Stimulated activated CD4-positive, alpha-beta T cell treated with anti-CD3 and anti-CD28 coated beads, Interleukin-1b, Interleukin-23, amount 100 ng/mL, for 1 hour (primary cell): ENCODE results near the gene OAF.
A peak's percentile ranks its signal among the peaks of the same experiment; 100 is the strongest.

Source experiments
- DNase-seq, 2 donors: peaks; one replicate each; pipeline ENCODE4 v3.0.0-alpha.2; 2020; ENCODE audit warnings: low read depth in 2 of 2

Gene OAF

DNA sequence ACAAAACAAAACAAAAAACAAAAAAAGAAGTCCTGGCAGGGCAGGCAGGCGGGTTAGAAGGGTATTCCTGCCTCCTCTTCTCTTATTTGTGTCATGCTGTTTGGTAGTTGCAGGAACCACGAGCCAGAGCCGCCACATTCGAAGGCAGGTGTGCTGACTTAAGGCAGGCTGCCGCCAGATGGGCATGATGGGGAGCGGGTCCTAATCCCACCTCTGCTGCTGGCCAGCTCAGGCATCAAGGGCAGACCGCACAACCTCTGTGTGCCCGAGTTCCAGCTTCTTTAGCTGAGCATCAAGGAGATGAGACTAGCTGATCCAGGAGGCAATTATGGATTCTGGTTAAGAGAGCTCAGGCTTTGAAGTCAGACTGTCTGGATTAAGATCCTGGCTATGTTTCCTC, 12.1 kb downstream of the OAF start:
- no peak for DNase-seq

GRCh38 chr11:120223793-120224192, 13.0 kb downstream of the OAF start:
- DNase-seq = no peak

GRCh38 chr11:120224361-120224760, 13.5 kb downstream of the OAF start:
- DNase-seq = no peak

DNA sequence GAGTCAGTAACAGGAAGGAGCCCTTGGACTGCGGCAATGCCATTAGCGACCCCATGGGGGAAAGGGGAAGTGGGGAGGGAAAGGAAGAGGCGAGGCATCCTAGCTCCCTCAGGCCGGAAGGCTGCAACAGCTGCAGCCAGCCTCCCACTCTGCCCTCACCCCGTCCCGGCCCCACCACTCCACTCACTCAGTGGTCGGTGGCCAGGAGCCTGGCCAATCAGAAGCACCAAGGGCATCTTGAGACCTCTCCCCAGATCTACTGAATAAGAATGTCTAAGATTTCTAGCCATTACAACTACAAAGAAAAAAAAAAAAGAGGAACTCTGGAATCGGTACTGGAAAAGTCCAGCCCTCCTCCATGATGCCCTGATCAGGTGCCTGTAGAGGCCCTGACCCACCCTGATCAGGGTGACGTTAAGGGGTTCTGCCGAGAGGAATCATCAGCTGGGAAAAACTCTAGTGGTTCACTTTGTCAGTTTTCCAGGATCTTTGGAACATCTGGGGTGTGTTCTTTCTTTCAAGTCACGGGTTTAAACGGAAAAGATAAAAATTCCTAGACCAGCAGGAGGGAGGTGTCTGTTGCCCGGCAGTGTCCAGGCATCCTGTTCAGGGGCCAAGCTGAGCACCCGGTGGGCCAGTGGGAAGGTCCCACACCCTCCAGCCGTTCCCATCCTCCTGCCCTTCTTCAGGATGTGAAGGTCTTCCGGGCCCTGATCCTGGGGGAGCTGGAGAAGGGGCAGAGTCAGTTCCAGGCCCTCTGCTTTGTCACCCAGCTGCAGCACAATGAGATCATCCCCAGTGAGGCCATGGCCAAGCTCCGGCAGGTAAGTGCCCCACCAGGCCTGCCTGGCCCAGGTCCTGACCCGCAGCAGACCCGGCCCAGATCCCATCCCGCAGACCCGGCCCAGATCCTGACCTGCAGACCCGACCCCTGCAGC, 14.4 kb downstream of the OAF start:
- no peak for DNase-seq

- no peak for DNase-seq
These were observed 15.4 kb downstream of the OAF start for GRCh38 chr11:120226242-120226641.

- no peak for DNase-seq
These were observed 15.9 kb downstream of the OAF start for GRCh38 chr11:120226714-120227113.

DNA sequence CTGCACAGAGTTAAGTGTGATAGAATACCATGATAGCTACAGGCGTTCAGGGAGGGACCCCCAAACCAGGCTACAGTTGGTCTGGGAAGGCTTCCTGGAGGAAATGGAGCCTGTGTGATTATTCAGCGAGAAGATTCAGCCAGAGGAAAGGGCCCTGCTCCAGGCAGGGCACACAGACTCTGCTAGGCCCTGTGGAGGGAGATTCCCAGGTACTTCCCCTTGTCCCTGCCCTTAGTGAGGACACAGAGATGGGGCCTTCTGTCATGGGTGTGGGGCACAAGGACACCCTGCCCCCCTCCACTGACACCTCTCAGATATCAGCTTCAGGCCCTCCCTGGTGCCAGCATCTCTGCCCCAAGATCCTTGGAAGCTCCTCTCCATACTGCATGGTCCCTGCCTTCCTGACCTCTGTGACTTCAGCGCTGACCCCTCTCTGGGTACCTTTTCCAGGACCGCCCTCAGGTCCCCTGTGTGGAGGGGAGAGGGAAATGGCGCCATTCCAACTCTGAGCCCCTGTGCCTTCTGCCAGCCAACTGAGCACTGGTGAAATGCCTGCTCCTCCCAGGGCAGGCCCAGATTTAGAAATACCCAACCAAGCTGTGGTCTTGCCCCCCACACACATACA, 16.5 kb downstream of the OAF start:
- DNase-seq = no peak

DNA sequence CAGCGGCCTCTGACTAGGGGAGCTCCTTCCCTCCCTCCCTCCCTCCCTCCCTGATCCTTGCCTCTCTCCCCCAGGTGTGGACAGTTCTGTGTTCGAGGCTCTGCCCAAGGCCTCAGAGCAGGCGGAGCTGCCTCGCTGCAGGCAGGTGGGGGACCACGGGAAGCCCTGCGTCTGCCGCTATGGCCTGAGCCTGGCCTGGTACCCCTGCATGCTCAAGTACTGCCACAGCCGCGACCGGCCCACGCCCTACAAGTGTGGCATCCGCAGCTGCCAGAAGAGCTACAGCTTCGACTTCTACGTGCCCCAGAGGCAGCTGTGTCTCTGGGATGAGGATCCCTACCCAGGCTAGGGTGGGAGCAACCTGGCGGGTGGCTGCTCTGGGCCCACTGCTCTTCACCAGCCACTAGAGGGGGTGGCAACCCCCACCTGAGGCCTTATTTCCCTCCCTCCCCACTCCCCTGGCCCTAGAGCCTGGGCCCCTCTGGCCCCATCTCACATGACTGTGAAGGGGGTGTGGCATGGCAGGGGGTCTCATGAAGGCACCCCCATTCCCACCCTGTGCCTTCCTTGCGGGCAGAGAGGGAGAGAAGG, 18.1 kb downstream of the OAF start:
- DNase-seq = no peak

GRCh38 chr11:120229451-120230424, 18.9 kb downstream of the OAF start:
- no peak for DNase-seq

GRCh38 chr11:120230433-120231071, 19.7 kb downstream of the OAF start:
- no peak for DNase-seq

- DNase-seq = no peak
These were observed 21.1 kb downstream of the OAF start for GRCh38 chr11:120231963-120232362.

GRCh38 chr11:120233207-120233803, 22.5 kb downstream of the OAF start:
- DNase-seq = no peak

- peak in 1 of 2 donors; percentile 29 for DNase-seq
These were observed 24.3 kb downstream of the OAF start for GRCh38 chr11:120235024-120235628.

DNA sequence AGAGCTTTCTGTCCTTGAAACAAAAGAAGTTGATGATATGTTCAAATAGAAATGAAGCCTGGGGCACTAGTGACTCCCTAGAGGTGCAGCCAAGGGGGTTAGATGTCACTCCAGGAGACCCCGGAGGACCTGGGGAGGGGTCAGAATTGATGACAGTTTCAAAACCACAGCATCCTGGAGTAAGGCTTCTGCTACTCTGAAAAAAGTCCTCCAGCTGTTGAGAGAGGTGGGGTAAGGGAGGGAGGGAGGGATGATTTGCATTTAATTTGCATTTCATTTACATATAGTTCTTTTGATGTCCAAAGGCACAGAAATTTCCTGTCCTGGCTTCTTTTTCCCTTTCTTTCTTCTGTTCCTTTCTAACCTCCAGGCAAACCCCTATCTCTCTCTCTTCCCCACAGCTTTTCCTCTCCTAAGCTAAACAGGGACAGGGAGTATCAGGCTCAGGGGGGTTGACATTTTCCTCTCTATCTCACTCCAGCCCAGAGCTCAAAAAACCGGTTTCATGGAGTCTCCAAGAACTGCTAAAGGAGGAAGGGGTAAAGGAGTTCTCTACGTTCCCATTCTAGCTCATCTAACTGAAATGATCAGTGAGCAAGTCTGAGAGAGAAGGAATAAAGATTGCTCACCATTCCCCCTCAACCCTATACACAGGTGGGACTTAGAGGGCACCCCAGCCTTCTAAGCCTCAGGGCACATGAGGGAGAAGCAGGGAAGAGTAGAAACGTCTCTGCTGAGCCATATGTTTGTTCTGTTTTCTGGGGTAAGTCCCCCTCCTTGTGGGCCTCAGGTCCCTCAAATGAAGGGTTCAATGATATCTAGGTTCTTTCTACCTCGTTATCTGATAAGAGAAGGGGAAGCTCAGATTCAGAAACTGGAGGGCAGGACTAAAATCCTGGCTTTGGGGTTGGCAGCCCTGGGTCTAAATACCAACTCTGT, 25.6 kb downstream of the OAF start:
- DNase-seq = no peak

DNA sequence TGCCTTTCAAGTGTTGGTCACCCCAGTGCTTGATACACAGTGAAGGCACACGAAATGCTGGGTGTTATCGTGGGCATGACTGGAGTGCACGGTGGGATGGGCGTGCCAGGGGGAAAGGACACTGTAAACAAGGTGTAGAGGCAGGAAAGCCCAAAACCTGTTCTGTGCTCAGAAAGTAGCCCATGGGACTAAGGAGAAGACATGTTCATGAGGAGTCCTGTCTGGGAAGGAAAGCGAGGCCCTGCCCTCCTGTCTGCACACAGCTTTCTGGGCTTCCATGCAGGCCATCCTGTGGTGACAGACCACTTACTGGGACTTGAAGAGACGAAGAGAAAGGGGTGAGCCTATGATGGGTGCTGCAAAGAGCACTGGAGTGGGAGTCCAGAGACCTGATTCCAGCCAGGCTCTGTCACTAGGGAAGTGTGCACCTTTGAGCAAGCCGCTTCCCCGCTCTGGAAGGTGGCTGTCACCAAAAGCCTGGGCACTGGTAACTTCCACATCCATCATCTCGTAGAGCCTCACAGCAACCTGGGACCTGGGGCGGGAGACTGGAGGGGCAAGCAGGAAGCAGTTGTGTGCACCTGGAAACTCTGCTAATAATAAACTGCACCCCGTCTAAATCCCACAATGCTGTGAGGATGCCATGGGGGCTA, 28.3 kb downstream of the OAF start:
- DNase-seq = no peak

DNA sequence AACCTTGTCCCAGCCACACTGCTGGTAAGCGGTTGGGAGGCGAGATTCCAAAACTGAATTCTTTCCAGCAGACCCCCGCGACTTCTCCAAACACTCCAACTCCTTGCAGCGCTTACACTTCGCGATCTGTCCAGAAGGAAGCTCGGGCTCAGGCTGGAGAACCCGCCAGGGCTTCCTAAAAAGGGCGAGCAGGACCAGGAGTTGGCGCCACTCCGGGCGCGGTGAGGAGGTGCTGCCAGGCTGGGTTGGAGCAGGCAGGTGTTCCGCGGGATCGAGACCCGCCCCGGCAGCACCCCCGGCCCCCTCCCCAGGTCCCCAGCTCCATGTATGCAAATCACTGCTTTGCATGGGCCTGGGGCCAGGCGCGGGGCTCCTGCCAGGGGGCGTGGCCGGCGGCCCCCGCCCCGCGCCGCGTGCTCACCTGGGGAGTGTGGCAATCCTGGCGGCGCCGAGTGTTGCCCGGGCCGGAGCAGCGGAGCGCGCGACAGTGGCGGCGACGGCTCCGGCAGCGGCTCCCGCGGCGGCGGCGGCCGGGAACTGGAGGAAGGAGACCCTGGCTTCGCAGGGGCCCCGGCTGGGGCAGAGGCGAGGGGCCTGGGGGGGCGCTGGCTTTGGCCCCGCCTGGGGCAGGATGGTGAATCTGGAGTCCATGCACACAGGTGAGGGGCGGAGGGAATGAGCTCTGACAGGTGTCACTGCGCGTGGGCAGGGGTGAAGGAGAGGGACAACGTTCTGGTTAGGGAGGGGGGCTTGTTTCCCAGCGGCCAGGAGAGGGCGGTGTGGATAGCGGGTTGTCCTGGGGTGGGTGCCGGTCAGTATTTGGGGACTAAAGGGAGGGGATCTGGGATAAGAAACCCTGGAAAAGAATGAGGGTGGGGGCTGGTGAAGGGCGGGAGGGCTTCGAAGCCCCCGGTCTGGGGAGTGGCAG, 29.1 kb downstream of the OAF start, which contains the start of gene POU2F3:
Gene POU2F3, plus strand, starts transcription at position 428 of the 928 bp plus-strand sequence. Its CDS starts 204 bp downstream, at position 632.
- no peak for DNase-seq

DNA sequence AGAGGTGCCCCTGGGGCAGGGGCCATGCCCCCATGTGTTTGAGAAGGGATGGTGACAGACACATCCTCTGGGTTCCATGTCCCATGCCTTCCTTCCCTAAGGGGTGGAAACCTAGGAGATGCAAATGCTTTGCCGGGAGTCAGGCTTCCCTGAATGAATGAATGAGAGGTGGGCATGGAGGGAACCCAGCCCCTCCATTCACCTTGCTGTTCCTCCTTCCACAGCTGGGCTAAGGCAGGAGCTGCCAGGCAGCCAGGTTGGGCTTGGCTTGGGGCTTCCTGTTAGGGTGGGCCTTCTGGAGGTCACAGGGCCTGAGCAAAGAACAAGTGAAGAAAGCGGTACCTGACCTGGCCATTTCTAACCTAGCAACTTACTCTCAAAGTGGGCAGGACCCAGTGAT, 30.0 kb downstream of the OAF start:
- no peak for DNase-seq
